ENCODE measurements around the gene CELF2.

- TF ChIP-seq POLR2A (IDR thresholded peaks at IDR 0.05) (no peak), EP300 (IDR thresholded peaks at IDR 0.05) (no peak)
Measured at GRCh38 chr10:11339660-11340059, 322.0 kb downstream of the CELF2 start.
